Fibroblast of skin of scalp (primary cell): ENCODE measurements around the gene RASA2.

Experiments
- DNase-seq: peaks from one replicate; pipeline ENCODE4 v3.0.0-alpha.2; 2013

The RASA2 gene

DNA sequence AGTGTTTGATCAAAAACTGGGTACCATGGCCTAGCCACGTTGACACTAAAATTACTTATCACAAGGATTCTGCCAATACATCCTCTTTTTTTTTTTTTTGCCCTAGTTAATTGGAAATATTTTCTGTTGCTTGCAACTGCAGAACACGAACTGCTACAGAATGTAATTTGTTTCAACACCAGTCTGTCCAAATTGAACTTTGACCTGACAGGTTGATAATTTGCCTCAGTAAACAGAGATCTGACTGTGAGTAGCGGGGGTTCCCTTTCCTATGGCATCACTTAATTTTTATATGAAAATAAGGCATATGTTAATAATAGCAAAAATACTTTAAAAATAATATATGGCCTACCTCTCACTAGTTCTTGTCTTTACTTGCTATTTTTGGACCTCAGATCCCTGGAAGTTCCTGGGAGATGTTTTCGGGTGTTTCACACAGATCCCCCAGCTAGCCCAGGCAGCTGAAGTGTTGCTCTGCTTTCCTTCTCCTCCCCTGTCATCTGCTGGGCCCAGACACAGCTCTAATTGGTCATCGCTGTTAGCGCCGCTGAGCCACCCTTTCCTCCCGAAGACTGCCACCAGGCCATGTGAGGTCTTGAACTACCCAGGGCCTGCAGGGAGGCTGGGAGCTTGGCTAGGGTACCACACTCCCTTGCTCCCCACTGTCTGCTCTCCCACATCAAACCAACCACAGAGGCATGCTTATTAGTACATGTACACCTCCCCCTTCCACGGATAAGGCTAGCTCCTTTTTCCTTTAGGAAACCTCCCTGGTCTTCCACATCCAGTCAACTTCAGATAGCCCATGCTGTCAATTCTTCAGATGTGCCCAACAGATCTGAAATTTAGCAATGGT is 161.5 kb downstream of the RASA2 start:
- no peak for DNase-seq

DNA sequence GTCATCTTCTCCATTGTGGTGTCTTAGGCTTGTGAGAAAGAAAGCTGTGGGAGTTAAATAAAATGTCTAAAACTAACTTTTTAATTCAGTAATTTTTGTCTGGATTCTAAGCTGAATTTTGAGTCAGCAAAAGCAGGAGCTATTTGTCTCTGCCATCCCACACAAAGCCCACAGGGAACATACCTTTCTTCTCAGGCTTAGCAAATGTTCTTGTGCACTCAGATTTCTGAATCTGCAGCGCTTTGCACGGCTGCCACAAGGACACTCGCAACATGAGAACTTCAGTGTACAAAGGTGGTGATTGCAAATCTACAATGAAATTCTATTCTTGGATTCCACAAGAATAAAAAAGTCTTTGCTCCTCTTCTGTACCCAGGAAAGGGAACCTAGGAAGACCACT is 163.0 kb downstream of the RASA2 start:
- DNase-seq: no peak

DNA sequence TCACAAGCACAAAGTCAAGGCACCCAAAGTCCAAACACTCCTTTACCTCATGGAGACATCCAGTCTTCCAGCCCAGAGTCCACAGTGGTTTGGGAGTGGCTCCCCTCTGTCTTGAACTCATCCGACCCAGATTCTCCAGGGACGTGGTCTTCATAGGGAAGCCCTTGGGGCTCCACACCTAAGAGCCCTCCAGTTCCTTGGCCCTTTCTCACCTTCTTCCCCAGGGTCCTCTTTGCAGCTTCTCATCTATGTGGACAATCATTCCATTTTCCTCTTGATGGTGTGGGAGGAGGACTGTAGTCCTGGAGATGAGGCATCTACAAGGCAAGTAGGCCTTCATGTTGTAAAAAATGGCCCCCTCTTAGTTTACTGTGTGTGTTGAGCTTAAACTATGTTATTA is 164.0 kb downstream of the RASA2 start:
- DNase-seq: no peak

DNA sequence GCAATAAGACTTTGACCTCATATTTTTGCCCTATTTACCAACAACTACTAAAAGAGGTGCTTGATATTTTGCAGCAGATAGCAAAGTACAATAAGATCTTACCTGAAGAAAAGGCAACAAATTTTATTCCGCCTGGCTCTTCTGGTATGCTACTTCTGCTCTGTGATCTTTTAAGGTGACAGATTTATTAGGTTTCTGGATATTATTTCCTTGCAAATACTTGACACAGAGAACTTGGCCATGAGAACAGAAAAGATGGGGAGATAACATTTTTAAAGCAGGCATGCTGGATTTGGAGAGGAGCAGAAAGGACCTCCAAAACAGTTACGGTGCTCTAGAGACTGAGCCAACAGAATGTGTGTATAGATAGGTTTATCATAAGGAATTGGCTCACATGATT is 164.6 kb downstream of the RASA2 start:
- DNase-seq: no peak

DNA sequence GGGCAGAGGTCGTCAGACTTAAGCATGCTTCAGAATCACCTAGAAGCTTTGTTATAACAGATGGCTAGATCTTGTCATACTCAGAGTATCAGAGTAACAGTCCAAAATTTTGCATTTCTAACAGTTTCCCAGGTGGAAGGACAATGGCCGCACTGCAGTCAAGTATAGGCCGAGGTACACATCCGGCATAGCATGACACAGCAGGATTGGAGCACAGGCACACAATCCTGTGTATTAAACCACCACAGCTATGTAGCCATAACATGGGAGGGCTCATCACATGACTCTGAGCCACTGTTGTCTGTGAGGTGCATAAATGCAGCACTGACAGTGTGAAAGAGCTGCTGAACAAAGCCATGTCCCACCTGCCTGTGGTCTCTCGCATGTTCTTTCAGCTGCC is 165.5 kb downstream of the RASA2 start:
- DNase-seq: no peak

DNA sequence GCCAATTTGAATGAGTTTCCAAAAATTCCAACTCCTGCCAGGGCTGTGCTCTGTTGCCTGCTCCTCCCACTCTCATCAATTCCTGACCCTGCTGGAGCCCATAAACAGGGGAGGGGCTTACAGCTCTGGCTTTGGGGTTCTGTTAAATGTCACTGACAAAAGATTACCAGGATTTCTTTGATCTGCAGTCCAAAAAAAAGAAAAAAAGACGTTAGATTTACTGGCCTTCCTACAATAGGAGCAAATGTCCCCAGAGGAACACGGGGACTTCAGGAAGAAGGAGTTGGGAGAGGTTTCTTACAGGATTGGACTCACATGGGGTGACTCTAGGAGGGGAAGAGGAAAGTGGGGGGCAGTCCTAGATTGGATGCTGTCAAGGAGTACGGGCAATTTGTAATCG is 167.0 kb downstream of the RASA2 start:
- no peak for DNase-seq

DNA sequence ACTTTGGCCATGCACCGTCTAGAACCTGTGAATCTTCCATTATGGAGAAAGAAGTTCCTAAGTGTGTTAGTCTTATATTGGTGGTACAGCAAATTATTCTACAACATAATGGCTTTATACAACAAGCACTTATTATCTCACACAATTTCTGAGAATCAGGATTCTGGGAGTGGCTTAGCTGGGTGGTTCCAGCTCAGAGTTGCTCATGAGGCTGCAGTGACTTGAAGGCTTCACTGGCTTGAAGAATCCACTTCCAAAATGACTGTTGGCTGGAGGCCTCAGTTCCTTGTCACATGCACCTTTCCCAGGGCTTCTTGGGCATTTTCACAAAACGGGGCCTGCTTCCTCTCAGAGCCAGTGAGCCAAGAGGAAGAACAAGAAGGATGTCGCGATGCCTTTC is 169.0 kb downstream of the RASA2 start:
- DNase-seq: no peak

DNA sequence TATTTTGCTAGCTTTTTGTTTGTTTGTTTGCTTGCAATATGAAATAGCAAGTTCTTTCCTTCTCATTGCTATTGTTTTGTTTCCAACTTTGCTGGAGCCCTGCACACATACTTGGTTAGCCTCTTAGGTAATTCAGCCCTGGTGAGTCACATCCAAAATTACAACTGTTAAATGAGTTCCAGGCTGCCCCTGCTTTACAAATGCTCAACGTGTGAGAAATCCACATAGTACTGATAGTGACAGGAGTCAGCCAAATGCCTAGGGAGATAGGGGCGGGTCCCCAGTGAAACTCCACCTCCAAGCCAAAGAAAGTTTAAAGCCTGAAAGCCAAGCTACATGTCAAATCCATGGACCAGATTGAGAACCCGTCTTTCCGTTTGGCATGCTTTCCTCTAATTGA is 169.9 kb downstream of the RASA2 start:
- DNase-seq: peak; percentile 85

DNA sequence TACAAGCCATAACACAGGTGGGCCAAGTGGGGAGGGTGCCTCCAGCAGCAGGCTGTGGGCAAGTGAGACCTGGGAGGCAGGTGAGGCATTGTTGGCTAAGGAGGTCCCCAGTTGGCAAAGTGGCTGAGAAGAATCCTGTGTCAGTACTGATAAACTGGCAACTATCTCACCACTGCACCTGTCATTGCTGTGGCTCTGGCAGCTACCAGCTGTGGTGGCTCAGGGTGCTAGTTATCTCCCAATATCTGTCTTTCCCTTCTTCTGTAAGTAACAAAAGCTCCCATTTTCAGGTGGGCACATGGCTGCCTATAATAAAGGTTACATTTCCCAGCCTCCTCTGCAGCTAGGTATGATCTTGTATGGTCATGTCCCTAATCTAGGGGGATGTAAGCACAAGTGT is 170.7 kb downstream of the RASA2 start:
- DNase-seq: no peak

DNA sequence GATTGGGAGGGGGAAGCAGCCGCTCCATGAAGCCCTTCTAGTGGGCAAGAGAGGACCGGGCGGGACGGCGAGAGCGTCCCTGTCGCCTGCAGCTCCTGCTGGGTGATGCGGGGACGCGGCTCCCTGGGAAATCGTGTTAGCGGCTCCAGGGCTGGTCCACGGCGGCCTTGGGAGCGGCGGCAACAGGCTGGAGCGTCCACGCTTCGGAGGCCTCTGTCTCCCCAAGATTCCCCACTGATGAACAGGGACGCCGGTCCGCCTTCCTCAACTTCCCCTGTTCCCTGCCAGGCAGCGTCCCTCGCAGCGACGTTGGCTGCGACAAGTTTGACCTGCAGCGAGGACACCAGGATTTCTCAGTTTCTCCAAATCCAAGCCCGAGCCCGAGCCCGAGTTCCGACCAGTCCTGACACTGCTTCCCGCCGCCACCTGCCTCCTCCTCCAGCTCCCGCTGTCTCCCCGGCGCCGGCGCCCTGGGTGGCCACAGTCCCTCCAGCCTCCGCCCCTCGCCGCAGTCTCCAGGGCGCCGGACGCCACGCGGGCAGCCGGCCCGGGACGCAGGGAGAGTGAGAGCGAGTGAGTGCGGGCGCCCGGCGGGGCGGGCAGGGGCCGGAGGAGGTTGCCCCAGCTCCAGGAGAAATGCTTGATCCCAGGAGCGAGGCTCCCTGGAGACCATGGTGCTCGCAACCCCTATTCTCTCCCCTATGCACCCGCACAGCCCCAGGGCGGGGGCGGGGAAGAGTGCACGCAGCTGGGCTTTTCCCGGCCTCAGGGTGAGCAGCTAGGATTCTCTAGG is 173.2 kb downstream of the RASA2 start:
- DNase-seq: peak; percentile 58

DNA sequence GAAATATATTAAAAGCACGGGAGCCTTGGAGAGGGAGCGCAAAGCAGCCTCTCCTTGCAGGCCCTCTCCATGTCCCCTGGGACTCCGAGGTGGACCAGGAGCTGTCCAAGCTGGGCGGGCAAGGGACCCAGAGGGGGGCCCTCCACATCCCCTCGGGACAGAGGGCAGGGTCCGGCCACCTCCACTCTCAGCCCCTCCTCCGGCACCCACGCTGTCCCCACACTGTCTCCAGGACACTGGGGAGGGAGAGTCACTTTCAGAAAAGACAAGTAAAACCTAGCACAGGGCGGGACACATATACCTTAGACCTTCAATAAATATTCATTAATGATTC is 173.8 kb downstream of the RASA2 start:
- DNase-seq: no peak

DNA sequence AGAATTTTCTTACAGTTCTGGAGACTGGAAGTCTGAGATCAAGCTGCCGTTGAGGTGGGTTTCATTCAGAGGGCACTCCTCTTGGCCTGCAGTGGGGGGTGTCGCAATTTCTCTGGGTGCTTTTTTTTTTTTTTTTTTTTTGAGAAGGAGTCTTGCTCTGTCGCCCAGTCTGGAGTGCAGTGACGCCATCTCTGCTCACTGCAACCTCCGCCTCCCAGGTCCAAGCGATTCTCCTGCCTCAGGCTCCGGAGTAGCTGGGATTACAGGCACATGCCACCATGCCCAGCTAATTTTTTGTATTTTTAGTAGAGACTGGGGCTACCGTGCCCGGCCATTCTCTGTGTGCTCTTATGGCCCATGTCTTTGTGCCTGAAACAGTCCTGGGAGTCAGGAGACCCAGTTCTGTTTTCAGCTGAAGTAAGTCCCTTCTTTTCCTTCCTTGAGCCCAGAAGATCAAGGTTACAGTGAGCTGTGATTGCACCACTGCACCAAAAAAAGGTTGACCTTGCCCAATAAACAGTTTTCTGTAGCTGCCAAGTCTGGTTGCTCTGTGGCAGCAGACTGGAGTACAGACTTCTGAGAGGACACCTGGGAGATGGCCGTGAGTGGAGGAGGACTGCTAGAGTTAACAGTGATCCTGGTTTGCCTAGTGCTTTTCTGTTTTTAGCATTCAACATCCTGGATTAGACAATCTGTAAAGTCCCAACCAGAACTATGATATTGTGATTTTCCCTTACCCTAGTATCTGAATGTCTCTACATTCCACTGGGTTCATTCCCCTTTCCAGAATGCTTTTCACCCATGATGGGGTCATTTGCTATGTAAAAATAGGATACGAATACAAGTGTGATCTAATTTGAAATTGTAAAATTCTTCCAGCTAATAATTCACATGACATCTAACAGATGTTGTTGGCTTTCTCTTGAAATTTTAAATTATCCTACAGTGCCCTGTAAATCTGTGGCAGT is 174.7 kb downstream of the RASA2 start:
- no peak for DNase-seq

DNA sequence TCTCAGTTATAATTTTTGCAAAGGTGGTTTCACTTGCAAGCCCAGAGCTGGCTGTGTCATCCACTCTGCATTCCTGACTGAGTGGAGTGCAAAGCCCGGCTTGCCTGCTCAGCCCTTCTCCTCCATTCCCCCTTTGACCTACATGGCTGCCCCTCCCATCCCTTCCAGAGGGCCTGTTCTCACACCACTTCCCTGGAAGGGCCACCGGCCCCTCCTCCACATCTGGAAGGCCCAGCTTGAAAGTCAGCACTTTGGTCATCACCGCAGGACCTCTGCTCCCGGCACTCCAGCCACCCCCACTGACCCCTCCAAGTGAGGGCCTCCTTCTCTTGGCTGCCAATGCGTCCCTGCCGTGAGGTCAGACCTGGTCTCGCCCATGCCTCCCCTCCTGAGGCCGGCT is 177.2 kb downstream of the RASA2 start:
- peak; percentile 21 for DNase-seq
